ENCODE measurements around the gene RFX2.

RFX2 gene

DNA sequence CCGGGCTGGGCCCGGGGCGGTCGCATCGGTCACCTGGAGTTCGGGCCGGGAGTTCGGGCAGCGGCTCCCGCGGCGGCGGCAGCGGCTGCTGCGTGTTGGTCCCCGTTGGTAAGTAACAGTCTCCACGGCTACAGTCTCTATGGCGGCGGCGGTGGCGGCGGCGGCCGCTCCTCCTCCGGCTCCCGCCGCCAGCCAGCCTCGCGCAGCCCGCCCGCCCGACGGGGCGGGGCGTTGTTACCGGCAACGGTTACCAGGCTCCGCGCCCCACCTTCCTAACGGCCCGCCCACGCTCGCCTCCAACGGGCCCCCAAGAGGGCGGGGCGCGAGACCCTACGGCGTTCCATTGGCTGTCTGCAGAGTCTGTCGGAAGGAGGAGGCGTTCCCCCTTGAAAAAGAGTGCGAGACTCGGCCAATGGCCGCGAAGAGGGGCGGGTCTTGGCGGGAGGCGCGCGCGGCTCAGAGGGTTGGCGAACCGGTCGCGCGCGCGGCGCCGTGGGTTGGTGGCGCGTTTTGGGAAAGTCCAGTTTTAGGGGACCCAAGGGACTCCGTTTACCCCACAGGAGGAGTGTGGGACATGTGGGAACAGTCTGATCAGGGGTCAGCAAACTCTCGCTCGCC is at the start of gene RFX2:
Gene RFX2 (minus strand): TSS at position 141 of the 618 bp plus-strand sequence. CDS start 63,004 bp downstream, outside the sequence.
- Histone ChIP-seq H3K27ac (peak within 1 kb of the TSS; percentile 90 to 94), H3K4me3 (peak within 1 kb of the TSS; percentile 78)
- TF ChIP-seq, protein P1, sequence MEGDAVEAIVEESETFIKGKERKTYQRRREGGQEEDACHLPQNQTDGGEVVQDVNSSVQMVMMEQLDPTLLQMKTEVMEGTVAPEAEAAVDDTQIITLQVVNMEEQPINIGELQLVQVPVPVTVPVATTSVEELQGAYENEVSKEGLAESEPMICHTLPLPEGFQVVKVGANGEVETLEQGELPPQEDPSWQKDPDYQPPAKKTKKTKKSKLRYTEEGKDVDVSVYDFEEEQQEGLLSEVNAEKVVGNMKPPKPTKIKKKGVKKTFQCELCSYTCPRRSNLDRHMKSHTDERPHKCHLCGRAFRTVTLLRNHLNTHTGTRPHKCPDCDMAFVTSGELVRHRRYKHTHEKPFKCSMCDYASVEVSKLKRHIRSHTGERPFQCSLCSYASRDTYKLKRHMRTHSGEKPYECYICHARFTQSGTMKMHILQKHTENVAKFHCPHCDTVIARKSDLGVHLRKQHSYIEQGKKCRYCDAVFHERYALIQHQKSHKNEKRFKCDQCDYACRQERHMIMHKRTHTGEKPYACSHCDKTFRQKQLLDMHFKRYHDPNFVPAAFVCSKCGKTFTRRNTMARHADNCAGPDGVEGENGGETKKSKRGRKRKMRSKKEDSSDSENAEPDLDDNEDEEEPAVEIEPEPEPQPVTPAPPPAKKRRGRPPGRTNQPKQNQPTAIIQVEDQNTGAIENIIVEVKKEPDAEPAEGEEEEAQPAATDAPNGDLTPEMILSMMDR (IDR thresholded peaks at IDR 0.05) = no peak
- peak; percentile 99 for DNase-seq (ENCODE audit: low spot score)

DNA sequence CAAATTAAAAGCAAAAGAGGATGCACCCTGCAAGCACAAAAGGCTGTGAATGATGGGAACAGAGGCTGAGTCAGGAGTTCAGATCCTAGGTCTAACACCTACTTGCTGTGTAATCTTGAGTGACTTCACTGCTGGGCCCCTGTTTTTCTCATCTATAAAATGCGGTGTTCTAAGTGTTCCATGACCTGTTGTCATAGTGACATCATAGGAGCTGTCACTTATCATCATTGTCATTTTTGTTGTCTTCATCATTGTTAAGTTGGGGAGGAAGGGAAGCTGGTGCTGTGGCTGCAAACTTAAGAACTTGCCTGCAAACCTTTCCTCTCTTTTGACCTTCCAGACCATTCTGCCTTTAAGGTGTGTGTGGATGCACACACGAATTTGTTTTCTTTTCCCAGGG is 45.7 kb upstream of the RFX2 start:
- TF ChIP-seq, protein P1 (IDR thresholded peaks at IDR 0.05) = no peak
- no peak overlapping the region for H3K27ac ChIP-seq
- DNase-seq (ENCODE audit: low spot score) = no peak
- H3K4me3 ChIP-seq = no peak overlapping the region

DNA sequence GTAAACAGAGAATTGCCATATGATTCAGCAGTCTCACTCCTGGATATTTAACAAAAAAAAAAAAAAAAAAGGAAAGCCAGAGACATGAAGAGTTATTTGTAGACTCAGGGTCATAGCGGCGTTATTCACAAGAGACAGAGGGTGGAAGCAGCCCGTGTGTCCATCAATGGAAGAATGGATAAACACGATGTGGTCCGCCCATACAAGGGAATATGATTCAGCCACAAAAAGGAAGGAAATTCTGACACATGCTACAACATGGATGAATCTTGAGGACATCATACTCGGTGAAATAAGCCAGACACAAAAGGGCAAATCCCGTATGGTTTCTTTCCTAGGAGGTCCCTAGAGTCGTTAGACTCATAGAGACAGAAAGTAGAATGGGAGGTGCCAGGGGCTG is 40.0 kb upstream of the RFX2 start:
- Histone ChIP-seq H3K27ac (no peak overlapping the region), H3K4me3 (no peak overlapping the region)
- TF ChIP-seq, protein P1 (IDR thresholded peaks at IDR 0.05) = no peak
- no peak for DNase-seq (ENCODE audit: low spot score)

DNA sequence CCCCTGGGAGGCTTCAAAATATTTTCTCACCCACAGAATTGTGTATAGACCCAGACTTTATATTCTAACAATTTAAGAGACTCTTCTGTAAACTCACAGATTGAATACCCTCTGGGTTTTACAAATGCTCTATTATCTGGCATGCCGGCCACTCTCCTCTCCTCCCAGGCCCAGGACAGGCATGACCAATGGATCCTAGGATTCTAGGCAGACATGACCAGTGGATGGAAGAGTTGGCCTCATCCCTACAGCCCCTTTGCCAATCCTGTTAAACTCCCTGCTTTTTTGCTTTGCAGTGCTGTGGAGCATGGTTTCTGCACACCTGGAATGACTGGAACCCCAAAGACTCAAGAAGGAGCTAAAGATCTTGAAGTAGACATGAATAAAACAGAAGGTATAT is 30.9 kb upstream of the RFX2 start:
- Histone ChIP-seq H3K27ac (no peak overlapping the region), H3K4me3 (no peak overlapping the region)
- TF ChIP-seq, protein P1 (IDR thresholded peaks at IDR 0.05) = no peak
- DNase-seq (ENCODE audit: low spot score) = no peak

- TF ChIP-seq, protein P1 (IDR thresholded peaks at IDR 0.05) = no peak
- Histone ChIP-seq H3K27ac (no peak overlapping the region), H3K4me3 (no peak overlapping the region)
- no peak for DNase-seq (ENCODE audit: low spot score)
Measured at GRCh38 chr19:6138511-6138910, 28.2 kb upstream of the RFX2 start.

DNA sequence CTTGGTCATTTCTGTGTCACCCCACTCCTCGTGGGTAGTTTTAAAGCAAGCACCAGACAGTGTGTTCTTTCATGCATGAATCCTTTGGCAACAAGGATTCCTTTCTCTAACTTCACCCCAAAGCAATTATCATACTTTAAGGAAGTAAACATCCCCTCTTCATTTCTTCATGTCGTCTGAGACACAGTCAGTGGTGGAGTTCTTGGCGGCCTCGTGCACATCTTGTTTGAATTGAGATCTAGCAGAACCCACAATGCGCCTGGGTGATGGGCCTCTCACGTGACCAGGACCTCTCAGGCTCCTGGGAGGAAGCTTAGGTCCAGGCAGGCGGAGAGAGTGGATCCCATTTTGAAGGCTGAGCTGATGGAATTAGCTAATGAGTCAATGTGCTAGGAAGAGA is 27.8 kb upstream of the RFX2 start:
- no peak for DNase-seq (ENCODE audit: low spot score)
- TF ChIP-seq, protein P1 (IDR thresholded peaks at IDR 0.05) = no peak
- Histone ChIP-seq H3K4me3 (no peak overlapping the region), H3K27ac (no peak overlapping the region)

DNA sequence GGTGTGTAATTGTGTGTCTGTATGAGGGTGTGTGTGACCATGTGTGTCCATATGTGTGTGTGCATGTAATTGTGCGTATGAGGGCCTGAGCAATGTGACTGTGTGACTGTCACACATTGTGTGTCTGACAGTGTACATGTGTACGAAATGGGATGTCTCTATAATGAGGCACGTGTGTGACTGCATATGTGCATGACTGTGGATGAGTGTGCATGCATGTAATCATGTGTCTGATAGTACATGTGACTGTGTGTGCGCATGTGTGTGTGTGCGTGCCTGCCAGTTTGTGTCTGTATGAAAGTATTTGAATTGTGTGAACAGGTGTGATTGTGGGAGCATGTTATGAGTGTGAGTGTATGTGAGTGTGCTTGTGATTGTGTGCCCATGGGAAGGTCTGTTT is 22.9 kb upstream of the RFX2 start:
- TF ChIP-seq, protein P1 (IDR thresholded peaks at IDR 0.05) = no peak
- no peak overlapping the region for H3K4me3 ChIP-seq
- DNase-seq (ENCODE audit: low spot score) = no peak
- H3K27ac ChIP-seq = no peak overlapping the region
